PC-9 (cell line): ENCODE data around the gene CTNS.

Experiments used
- EZH2 ChIP-seq: fragments of 200-600 bp; sonication (generic); IDR thresholded peaks from 2 replicates; pipeline ENCODE4 v1.8.0; 2017; ENCODE audit warnings: antibody characterized with exemption, low read depth
- TF ChIP-seq, protein P1 (sequence below): fragments of 200-600 bp; sonication (generic); conservative IDR thresholded peaks from 2 replicates; pipeline ENCODE4 v1.6.1; 2017; ENCODE audit warnings: mixed run types, antibody characterized with exemption, mild to moderate bottlenecking, moderate library complexity

- TF ChIP-seq, protein P1, sequence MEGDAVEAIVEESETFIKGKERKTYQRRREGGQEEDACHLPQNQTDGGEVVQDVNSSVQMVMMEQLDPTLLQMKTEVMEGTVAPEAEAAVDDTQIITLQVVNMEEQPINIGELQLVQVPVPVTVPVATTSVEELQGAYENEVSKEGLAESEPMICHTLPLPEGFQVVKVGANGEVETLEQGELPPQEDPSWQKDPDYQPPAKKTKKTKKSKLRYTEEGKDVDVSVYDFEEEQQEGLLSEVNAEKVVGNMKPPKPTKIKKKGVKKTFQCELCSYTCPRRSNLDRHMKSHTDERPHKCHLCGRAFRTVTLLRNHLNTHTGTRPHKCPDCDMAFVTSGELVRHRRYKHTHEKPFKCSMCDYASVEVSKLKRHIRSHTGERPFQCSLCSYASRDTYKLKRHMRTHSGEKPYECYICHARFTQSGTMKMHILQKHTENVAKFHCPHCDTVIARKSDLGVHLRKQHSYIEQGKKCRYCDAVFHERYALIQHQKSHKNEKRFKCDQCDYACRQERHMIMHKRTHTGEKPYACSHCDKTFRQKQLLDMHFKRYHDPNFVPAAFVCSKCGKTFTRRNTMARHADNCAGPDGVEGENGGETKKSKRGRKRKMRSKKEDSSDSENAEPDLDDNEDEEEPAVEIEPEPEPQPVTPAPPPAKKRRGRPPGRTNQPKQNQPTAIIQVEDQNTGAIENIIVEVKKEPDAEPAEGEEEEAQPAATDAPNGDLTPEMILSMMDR: no peak
- TF ChIP-seq EZH2: no peak
Observed at GRCh38 chr17:3655766-3656165, 19.2 kb downstream of the CTNS start.
